K562 (cell line): ENCODE results near the gene ITGB3BP.
"Not testable (repeated sequence)": the region's sequence is repeated elsewhere in the genome, so short reads cannot be mapped to it uniquely, and the experiment has no call there.

Experiments used
- CHCHD3 ChIP-seq: fragments of 250-450 bp; sonication (Bioruptor Pico); IDR thresholded peaks from 2 replicates; pipeline ENCODE4 v2.1.2; 2022; ENCODE audit warnings: mild to moderate bottlenecking
- CHD7 ChIP-seq: fragments of 200-600 bp; sonication (generic); IDR thresholded peaks from one replicate; pipeline ENCODE4 v1.6.1; 2012; ENCODE audit warnings: mild to moderate bottlenecking, low read depth, low read length, inconsistent platforms
- CTCF ChIP-seq, 3 experiments: IDR thresholded peaks in 2 of 3; conservative IDR thresholded peaks in 1 of 3; 2 replicates each; pipeline ENCODE4 v1.5.1; 2011 to 2012; ENCODE audit warnings: low read length in 3 of 3, mild to moderate bottlenecking in 3 of 3, control low read depth in 2 of 3, improper control_type of control experiment in 1 of 3, inconsistent platforms in 1 of 3, low read depth in 1 of 3, mixed read lengths in 1 of 3, moderate library complexity in 1 of 3; ENCODE audit not compliant: insufficient read depth in 2 of 3
- EZH2 ChIP-seq: IDR thresholded peaks from 2 replicates; pipeline ENCODE4 v1.6.1; 2012; ENCODE audit warnings: low read depth, mild to moderate bottlenecking, inconsistent platforms, low read length, borderline replicate concordance
- FOXJ3 ChIP-seq: sonication (generic); formaldehyde crosslinking; IDR thresholded peaks from 2 replicates; pipeline ENCODE4 v1.4.0; 2020; ENCODE audit warnings: mild to moderate bottlenecking, missing genetic modification reagents
- JUN ChIP-seq, 2 experiments: sonication (generic) in 1 of 2; formaldehyde crosslinking in 1 of 2; IDR thresholded peaks; 2 replicates each; pipeline versions ENCODE4 v1.6.1 to v1.8.0; 2012 to 2022; ENCODE audit warnings: borderline replicate concordance in 2 of 2, mild to moderate bottlenecking in 2 of 2, improper control_type of control experiment in 1 of 2, low read depth in 1 of 2, low read length in 1 of 2, missing genetic modification reagents in 1 of 2
- MCM3 ChIP-seq: fragments of 450-650 bp; IDR thresholded peaks from 2 replicates; pipeline ENCODE4 v1.6.1; 2016
- RBM25 ChIP-seq: fragments of 200-400 bp; formaldehyde crosslinking; IDR thresholded peaks from 2 replicates; pipeline ENCODE4 v1.6.1; 2018; ENCODE audit warnings: low read length, low read depth, moderate library complexity; ENCODE audit not compliant: severe bottlenecking
- REST ChIP-seq, 2 experiments: fragments of 450-650 bp; formaldehyde crosslinking in 1 of 2; IDR thresholded peaks; 2 replicates each; pipeline versions ENCODE4 v1.4.0 to v1.6.1; 2014 to 2020; ENCODE audit warnings: mild to moderate bottlenecking in 2 of 2, borderline replicate concordance in 1 of 2, low read depth in 1 of 2
- SIRT6 ChIP-seq: IDR thresholded peaks from one replicate; pipeline ENCODE4 v1.6.1; 2012; ENCODE audit warnings: low read depth, mild to moderate bottlenecking, control low read depth, inconsistent platforms, low read length, moderate library complexity
- ZNF217 ChIP-seq: sonication (generic); formaldehyde crosslinking; IDR thresholded peaks from 2 replicates; pipeline ENCODE4 v1.8.0; 2022; ENCODE audit warnings: mild to moderate bottlenecking, missing genetic modification reagents

- TF ChIP-seq CTCF (IDR thresholded peaks at IDR 0.05 in 2 of 3, conservative IDR thresholded peaks at IDR 0.05 in 1 of 3; ENCODE audit: insufficient read depth in 2 of 3, low read depth in 1 of 3, low read length in 3 of 3); SIRT6; RBM25; MCM3; CHCHD3; ZNF217 (CRISPR knock-in tag); REST (IDR thresholded peaks at IDR 0.05; ENCODE audit: borderline replicate concordance); REST (CRISPR knock-in tag; IDR thresholded peaks at IDR 0.05; ENCODE audit: low read depth); FOXJ3 (CRISPR knock-in tag); CHD7; JUN (IDR thresholded peaks at IDR 0.05; ENCODE audit: borderline replicate concordance, low read depth, low read length); JUN (CRISPR knock-in tag; IDR thresholded peaks at IDR 0.05; ENCODE audit: borderline replicate concordance); EZH2: not testable (repeated sequence)
These were observed 49.7 kb upstream of the ITGB3BP start for GRCh38 chr1:63572686-63573085.
